Activated T-cell treated with anti-CD3 and anti-CD28 coated beads, Interleukin-2, amount 50 U/mL, for 24 hours (primary cell): Measurements from ENCODE around the gene GRIK1.
A peak's percentile ranks its signal among the peaks of the same experiment; 100 is the strongest.

Source experiments
- DNase-seq: peaks from one replicate; pipeline ENCODE4 v3.0.0-alpha.2; 2020
- H3K27ac Mint-ChIP-seq: 2 replicates; pipeline ENCODE4 v1.8.0; 2020; ENCODE audit warnings: mild to moderate bottlenecking, mixed read lengths
- H3K27me3 Mint-ChIP-seq: 2 replicates; pipeline ENCODE4 v1.8.0; 2020; ENCODE audit warnings: mixed read lengths
- H3K36me3 Mint-ChIP-seq: 2 replicates; pipeline ENCODE4 v1.8.0; 2020; ENCODE audit warnings: low read depth, mixed read lengths
- H3K4me1 Mint-ChIP-seq: 2 replicates; pipeline ENCODE4 v1.8.0; 2020; ENCODE audit warnings: low read depth, mixed read lengths
- H3K4me3 Mint-ChIP-seq: 2 replicates; pipeline ENCODE4 v1.8.0; 2020; ENCODE audit warnings: mild to moderate bottlenecking, moderate library complexity, mixed read lengths
- H3K9me3 Mint-ChIP-seq: 2 replicates; pipeline ENCODE4 v1.8.0; 2020; ENCODE audit warnings: mixed read lengths

Gene GRIK1

GRCh38 chr21:29658934-29659203 is 280.9 kb downstream of the GRIK1 start:
- peaks cover 33% of the 10 kb centered on the region for H3K4me1 Mint-ChIP-seq
- H3K27ac Mint-ChIP-seq, result no peak overlapping the region
- no peaks in the 10 kb centered on the region for H3K9me3 Mint-ChIP-seq
- DNase-seq, result no peak
- H3K4me3 Mint-ChIP-seq, result no peak overlapping the region
- H3K27me3 Mint-ChIP-seq, result peaks cover 3% of the 10 kb centered on the region
- H3K36me3 Mint-ChIP-seq, result no peaks in the 10 kb centered on the region

GRCh38 chr21:29658177-29658933 is 281.4 kb downstream of the GRIK1 start:
- H3K27me3 Mint-ChIP-seq, result peaks cover 2% of the 10 kb centered on the region
- H3K36me3 Mint-ChIP-seq, result no peaks in the 10 kb centered on the region
- H3K4me1 Mint-ChIP-seq, result peaks cover 38% of the 10 kb centered on the region
- no peaks in the 10 kb centered on the region for H3K9me3 Mint-ChIP-seq
- H3K27ac Mint-ChIP-seq, result no peak overlapping the region
- no peak overlapping the region for H3K4me3 Mint-ChIP-seq
- no peak for DNase-seq

GRCh38 chr21:29657240-29657989 is 282.4 kb downstream of the GRIK1 start:
- no peak for DNase-seq
- Mint-ChIP-seq H3K4me3 (peak overlapping the region; percentile 49), H3K27me3 (peaks cover 2% of the 10 kb centered on the region), H3K4me1 (peaks cover 39% of the 10 kb centered on the region), H3K9me3 (no peaks in the 10 kb centered on the region), H3K36me3 (no peaks in the 10 kb centered on the region), H3K27ac (peak overlapping the region; percentile 93)

GRCh38 chr21:29656504-29657239 is 283.1 kb downstream of the GRIK1 start:
- H3K4me1 Mint-ChIP-seq, result peaks cover 37% of the 10 kb centered on the region
- no peaks in the 10 kb centered on the region for H3K36me3 Mint-ChIP-seq
- peak overlapping the region; percentile 93 for H3K27ac Mint-ChIP-seq
- no peaks in the 10 kb centered on the region for H3K27me3 Mint-ChIP-seq
- peak overlapping the region; percentile 49 for H3K4me3 Mint-ChIP-seq
- no peaks in the 10 kb centered on the region for H3K9me3 Mint-ChIP-seq
- no peak for DNase-seq

- Mint-ChIP-seq H3K4me3 (no peak overlapping the region), H3K27me3 (no peaks in the 10 kb centered on the region), H3K27ac (no peak overlapping the region), H3K4me1 (peaks cover 33% of the 10 kb centered on the region), H3K36me3 (no peaks in the 10 kb centered on the region), H3K9me3 (no peaks in the 10 kb centered on the region)
- no peak for DNase-seq
Measured at GRCh38 chr21:29655577-29655976, 284.2 kb downstream of the GRIK1 start.

- Mint-ChIP-seq H3K9me3 (no peaks in the 10 kb centered on the region), H3K36me3 (no peaks in the 10 kb centered on the region), H3K27me3 (no peaks in the 10 kb centered on the region), H3K4me3 (no peak overlapping the region), H3K4me1 (peaks cover 33% of the 10 kb centered on the region), H3K27ac (no peak overlapping the region)
- DNase-seq, result no peak
Measured at GRCh38 chr21:29654855-29655254, 284.9 kb downstream of the GRIK1 start.

GRCh38 chr21:29654203-29654602 is 285.6 kb downstream of the GRIK1 start:
- Mint-ChIP-seq H3K4me1 (peaks cover 33% of the 10 kb centered on the region), H3K36me3 (no peaks in the 10 kb centered on the region), H3K27ac (no peak overlapping the region), H3K9me3 (no peaks in the 10 kb centered on the region), H3K27me3 (no peaks in the 10 kb centered on the region), H3K4me3 (no peak overlapping the region)
- DNase-seq, result no peak

- no peaks in the 10 kb centered on the region for H3K9me3 Mint-ChIP-seq
- H3K27me3 Mint-ChIP-seq, result no peaks in the 10 kb centered on the region
- H3K27ac Mint-ChIP-seq, result no peak overlapping the region
- H3K4me1 Mint-ChIP-seq, result peaks cover 16% of the 10 kb centered on the region
- H3K4me3 Mint-ChIP-seq, result no peak overlapping the region
- no peaks in the 10 kb centered on the region for H3K36me3 Mint-ChIP-seq
- no peak for DNase-seq
Measured at GRCh38 chr21:29650523-29651022, 289.2 kb downstream of the GRIK1 start.

GRCh38 chr21:29649406-29649814 is 290.4 kb downstream of the GRIK1 start:
- peaks cover 10% of the 10 kb centered on the region for H3K4me1 Mint-ChIP-seq
- DNase-seq, result no peak
- no peak overlapping the region for H3K27ac Mint-ChIP-seq
- no peaks in the 10 kb centered on the region for H3K27me3 Mint-ChIP-seq
- no peaks in the 10 kb centered on the region for H3K36me3 Mint-ChIP-seq
- H3K9me3 Mint-ChIP-seq, result no peaks in the 10 kb centered on the region
- no peak overlapping the region for H3K4me3 Mint-ChIP-seq

- Mint-ChIP-seq H3K4me3 (no peak overlapping the region), H3K4me1 (peaks cover 5% of the 10 kb centered on the region), H3K27me3 (no peaks in the 10 kb centered on the region), H3K9me3 (no peaks in the 10 kb centered on the region), H3K36me3 (no peaks in the 10 kb centered on the region), H3K27ac (no peak overlapping the region)
- no peak for DNase-seq
Measured at GRCh38 chr21:29648710-29649240, 291.0 kb downstream of the GRIK1 start.

- no peak overlapping the region for H3K4me3 Mint-ChIP-seq
- H3K9me3 Mint-ChIP-seq, result no peaks in the 10 kb centered on the region
- no peak overlapping the region for H3K27ac Mint-ChIP-seq
- no peaks in the 10 kb centered on the region for H3K36me3 Mint-ChIP-seq
- H3K4me1 Mint-ChIP-seq, result no peaks in the 10 kb centered on the region
- DNase-seq, result no peak
- no peaks in the 10 kb centered on the region for H3K27me3 Mint-ChIP-seq
Measured at GRCh38 chr21:29647353-29647781, 292.4 kb downstream of the GRIK1 start.

- Mint-ChIP-seq H3K4me1 (no peaks in the 10 kb centered on the region), H3K36me3 (no peaks in the 10 kb centered on the region), H3K9me3 (no peaks in the 10 kb centered on the region), H3K27ac (no peak overlapping the region), H3K4me3 (no peak overlapping the region), H3K27me3 (no peaks in the 10 kb centered on the region)
- no peak for DNase-seq
Measured at GRCh38 chr21:29645666-29646553, 293.9 kb downstream of the GRIK1 start.

- H3K4me3 Mint-ChIP-seq, result no peak overlapping the region
- H3K9me3 Mint-ChIP-seq, result no peaks in the 10 kb centered on the region
- no peak overlapping the region for H3K27ac Mint-ChIP-seq
- DNase-seq, result no peak
- H3K36me3 Mint-ChIP-seq, result no peaks in the 10 kb centered on the region
- peaks cover 4% of the 10 kb centered on the region for H3K4me1 Mint-ChIP-seq
- no peaks in the 10 kb centered on the region for H3K27me3 Mint-ChIP-seq
Measured at GRCh38 chr21:29643289-29643688, 296.5 kb downstream of the GRIK1 start.
